Measurements from ENCODE around the gene DENR. TPM values are rescaled to one million over a fixed set of nuclear protein-coding genes. Genes with fewer than 3 reads are reported as not detected.
"Not testable (repeated sequence)": the region's sequence is repeated elsewhere in the genome, so short reads cannot be mapped to it uniquely, and the experiment has no call there.

DENR gene, protein sequence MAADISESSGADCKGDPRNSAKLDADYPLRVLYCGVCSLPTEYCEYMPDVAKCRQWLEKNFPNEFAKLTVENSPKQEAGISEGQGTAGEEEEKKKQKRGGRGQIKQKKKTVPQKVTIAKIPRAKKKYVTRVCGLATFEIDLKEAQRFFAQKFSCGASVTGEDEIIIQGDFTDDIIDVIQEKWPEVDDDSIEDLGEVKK
- total RNA-seq (10 to 100 TPM; 13.0 to 34.0 (median 27.7) TPM), polyA plus RNA-seq (10 to 100 TPM; 18.3 to 35.5 TPM)
- long read RNA-seq, donor 1, transcript DENR-203 (2 exons, 699 nt), result major isoform, 5 of 11 reads
- long read RNA-seq, donor 1, partial matches to known transcripts, result 2 of 11 reads
- long read RNA-seq, donor 1, other reads (novel, unspliced or antisense), result 4 of 11 reads
- long read RNA-seq, donor 2, partial matches to known transcripts, result 46 of 64 reads
- long read RNA-seq, donor 2, other reads (novel, unspliced or antisense), result 16 of 64 reads
- long read RNA-seq, donor 3, partial matches to known transcripts, result 1 of 10 reads
- long read RNA-seq, donor 3, other reads (novel, unspliced or antisense), result 9 of 10 reads

- H3K27ac ChIP-seq, result peak within 1 kb of the TSS; percentile 37 to 65
- TF ChIP-seq POLR2A (IDR thresholded peaks at IDR 0.05) (peak; percentile 46), EP300 (IDR thresholded peaks at IDR 0.05) (no peak)
- TF ChIP-seq, protein P1, sequence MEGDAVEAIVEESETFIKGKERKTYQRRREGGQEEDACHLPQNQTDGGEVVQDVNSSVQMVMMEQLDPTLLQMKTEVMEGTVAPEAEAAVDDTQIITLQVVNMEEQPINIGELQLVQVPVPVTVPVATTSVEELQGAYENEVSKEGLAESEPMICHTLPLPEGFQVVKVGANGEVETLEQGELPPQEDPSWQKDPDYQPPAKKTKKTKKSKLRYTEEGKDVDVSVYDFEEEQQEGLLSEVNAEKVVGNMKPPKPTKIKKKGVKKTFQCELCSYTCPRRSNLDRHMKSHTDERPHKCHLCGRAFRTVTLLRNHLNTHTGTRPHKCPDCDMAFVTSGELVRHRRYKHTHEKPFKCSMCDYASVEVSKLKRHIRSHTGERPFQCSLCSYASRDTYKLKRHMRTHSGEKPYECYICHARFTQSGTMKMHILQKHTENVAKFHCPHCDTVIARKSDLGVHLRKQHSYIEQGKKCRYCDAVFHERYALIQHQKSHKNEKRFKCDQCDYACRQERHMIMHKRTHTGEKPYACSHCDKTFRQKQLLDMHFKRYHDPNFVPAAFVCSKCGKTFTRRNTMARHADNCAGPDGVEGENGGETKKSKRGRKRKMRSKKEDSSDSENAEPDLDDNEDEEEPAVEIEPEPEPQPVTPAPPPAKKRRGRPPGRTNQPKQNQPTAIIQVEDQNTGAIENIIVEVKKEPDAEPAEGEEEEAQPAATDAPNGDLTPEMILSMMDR (IDR thresholded peaks at IDR 0.05), result peak; percentile 55 to 88 (median 57)
- peak within 1 kb of the TSS; percentile 69 for H3K4me3 ChIP-seq
- no peaks in the 10 kb centered on the region for H3K27me3 ChIP-seq
- whole genome bisulfite sequencing, 3 donors, result 0% methylated on average over 59 to 73 of the region's 73 CpGs
- no peaks in the 10 kb centered on the region for H3K4me1 ChIP-seq (ENCODE audit: insufficient read depth)
- H3K36me3 ChIP-seq, result no peaks in the 10 kb centered on the region
- no peaks in the 10 kb centered on the region for H3K9me3 ChIP-seq
- intact Hi-C loops (cut with DNase I), result loop anchor here in 1 of 4 donors (5.0 kb wide), 1 partner anchor 110 kb away; no protein-coding TSS in a partner anchor
- peak; percentile 97 to 100 (median 99) for DNase-seq
Measured at GRCh38 chr12:122752464-122753318, at the start of gene DENR. TSS of gene DENR (plus strand) at chr12:122752824. CDS start at chr12:122753702, 878 bp downstream.

DNA sequence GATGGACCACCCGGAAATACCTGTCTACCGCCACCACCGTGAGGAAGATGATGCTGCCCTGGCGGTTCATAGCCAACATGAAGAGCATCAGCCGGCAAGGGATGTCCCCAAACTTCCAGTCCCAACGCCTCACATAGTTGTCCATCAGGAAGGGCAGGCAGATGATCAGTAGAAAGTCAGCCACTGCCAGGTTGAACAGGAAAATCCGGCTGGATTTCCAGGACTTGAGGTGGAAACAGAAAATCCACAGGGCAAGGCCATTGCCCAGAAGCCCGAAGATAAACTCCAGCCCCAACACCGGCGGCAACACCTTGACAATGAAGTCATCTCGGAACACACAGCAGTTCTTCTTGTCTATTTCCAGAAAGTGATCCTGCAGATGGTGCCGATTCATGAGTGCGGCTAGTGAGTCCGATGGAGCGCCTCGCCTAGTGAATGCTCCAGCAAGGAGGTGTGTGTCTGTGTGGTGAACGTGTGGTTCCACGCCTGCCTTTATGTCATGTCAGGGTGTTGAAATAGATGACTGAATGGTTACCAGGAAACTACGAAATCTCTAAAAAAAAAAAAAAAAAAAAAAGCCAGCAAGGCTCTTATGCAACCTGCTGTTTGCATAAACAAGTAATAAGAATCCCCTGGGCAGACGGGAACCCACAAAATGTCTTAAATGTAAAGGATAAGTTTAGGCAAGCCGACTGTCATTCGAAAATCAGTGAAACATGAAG lies 49.6 kb upstream of the DENR start, which contains the start of gene HCAR2:
Gene HCAR2 (minus strand): TSS at position 468 of the 722 bp plus-strand sequence. CDS start 74 bp downstream, at position 394.
- H3K4me3 ChIP-seq; H3K27ac ChIP-seq; H3K36me3 ChIP-seq; intact Hi-C loops (cut with DNase I); DNase-seq; H3K27me3 ChIP-seq; H3K9me3 ChIP-seq; H3K4me1 ChIP-seq (ENCODE audit: insufficient read depth): not testable (repeated sequence)
- 90 to 92% (median 92%) methylated on average over 22 of the region's 22 CpGs for WGBS, 3 donors

DNA sequence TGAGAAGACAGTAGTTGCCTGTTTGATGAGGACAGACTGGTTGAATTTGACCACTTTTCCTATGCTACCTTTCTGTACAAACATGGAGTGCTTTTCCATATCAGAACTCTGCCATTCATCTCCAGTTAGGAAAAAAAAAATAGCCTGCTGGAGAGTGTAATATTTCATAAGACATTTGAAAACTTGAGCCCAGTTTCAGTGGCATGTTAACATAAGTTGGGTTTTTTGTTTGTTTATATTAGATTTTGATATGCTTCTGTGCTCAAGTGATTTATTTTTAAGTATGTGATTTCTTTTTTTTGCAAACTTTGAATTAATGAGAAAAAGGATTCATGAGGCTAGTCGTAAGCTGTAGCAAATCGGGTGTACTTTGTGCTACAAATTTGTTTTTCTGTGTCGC lies 48.8 kb upstream of the DENR start:
- WGBS, 3 donors, result 86 to 92% (median 89%) methylated on average over 3 of the region's 3 CpGs
- intact Hi-C loops (cut with DNase I); H3K4me1 ChIP-seq (ENCODE audit: insufficient read depth); DNase-seq; H3K27me3 ChIP-seq; H3K9me3 ChIP-seq; H3K36me3 ChIP-seq; H3K4me3 ChIP-seq; H3K27ac ChIP-seq: not testable (repeated sequence)

GRCh38 chr12:122709287-122709686 lies 43.3 kb upstream of the DENR start:
- DNase-seq; H3K36me3 ChIP-seq; H3K4me1 ChIP-seq (ENCODE audit: insufficient read depth); intact Hi-C loops (cut with DNase I); H3K9me3 ChIP-seq; H3K27me3 ChIP-seq; H3K4me3 ChIP-seq; H3K27ac ChIP-seq: not testable (repeated sequence)
- WGBS, 3 donors, result no CpG with 5 or more reads among the region's 3 CpGs

- intact Hi-C loops (cut with DNase I); H3K27ac ChIP-seq; H3K27me3 ChIP-seq; H3K9me3 ChIP-seq; DNase-seq; H3K36me3 ChIP-seq; H3K4me3 ChIP-seq; H3K4me1 ChIP-seq (ENCODE audit: insufficient read depth): not testable (repeated sequence)
- WGBS, 3 donors, result 64 to 71% (median 67%) methylated on average over 2 of the region's 2 CpGs
Measured at GRCh38 chr12:122710341-122710740, 42.3 kb upstream of the DENR start.

GRCh38 chr12:122711266-122711665 lies 41.4 kb upstream of the DENR start:
- H3K36me3 ChIP-seq; H3K9me3 ChIP-seq; H3K27me3 ChIP-seq; H3K4me3 ChIP-seq; H3K27ac ChIP-seq; DNase-seq; intact Hi-C loops (cut with DNase I); H3K4me1 ChIP-seq (ENCODE audit: insufficient read depth): not testable (repeated sequence)
- 81 to 84% (median 83%) methylated on average over 1 of the region's 1 CpG for WGBS, 3 donors

DNA sequence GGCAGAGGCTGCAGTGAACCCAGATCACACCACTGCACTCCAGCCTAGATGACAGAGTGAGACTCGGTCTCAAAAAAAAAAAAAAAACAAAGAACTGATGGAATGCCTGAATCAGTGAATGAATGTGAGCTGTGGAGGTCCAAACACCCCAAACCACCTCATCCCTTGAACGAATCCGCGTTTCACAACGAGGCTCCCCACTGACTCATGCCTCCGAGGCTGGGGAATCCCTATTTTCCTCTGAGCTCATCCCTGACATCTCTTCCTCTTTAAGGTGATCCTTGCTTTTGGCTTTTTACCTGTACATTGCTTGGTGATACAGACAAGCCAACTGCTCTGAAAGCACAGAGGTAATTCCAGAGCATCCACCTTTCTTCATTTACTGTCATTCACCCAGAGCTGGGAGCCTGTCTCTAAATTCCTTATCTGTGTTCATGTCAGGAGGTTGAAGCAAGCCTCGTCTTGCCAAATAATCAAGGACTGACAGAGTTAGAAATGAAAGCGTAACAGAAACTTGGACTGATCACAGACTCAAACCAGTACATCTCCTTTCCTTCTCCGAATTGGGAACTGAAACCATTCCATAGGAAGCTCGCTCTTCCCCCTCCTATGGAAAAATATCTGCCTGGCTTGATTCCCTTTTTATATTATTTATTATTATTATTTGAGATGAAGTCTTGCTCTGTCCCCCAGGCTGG lies 39.0 kb upstream of the DENR start:
- H3K4me1 ChIP-seq (ENCODE audit: insufficient read depth); DNase-seq; H3K27ac ChIP-seq; H3K9me3 ChIP-seq; H3K4me3 ChIP-seq; intact Hi-C loops (cut with DNase I); H3K36me3 ChIP-seq; H3K27me3 ChIP-seq: not testable (repeated sequence)
- WGBS, 3 donors, result 66 to 69% (median 68%) methylated on average over 3 to 4 of the region's 10 CpGs

DNA sequence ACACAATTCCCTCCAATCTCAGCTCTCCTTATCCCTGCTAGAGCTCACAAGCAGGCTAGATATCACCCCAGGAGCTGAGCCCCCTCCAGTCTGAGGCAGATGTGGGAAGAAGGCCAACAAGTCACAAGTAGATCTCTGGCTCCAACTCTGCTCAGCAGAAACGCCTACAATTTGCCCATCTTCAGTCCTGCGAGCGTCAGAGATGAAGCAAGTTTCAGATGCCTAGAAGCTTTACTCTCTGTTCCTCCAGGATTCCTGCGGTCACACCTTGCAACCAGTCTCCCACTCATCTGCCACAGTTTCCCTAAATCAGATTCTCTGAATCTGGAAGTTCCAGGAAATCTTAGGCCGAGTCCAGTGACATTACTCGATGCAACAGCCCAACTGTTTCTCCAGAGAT lies 37.4 kb upstream of the DENR start:
- H3K9me3 ChIP-seq; H3K4me1 ChIP-seq (ENCODE audit: insufficient read depth); H3K4me3 ChIP-seq; DNase-seq; H3K36me3 ChIP-seq; H3K27ac ChIP-seq; H3K27me3 ChIP-seq; intact Hi-C loops (cut with DNase I): not testable (repeated sequence)
- WGBS, 3 donors, result 56 to 80% (median 70%) methylated on average over 6 of the region's 6 CpGs

- H3K9me3 ChIP-seq; H3K27me3 ChIP-seq; H3K4me1 ChIP-seq (ENCODE audit: insufficient read depth); DNase-seq; H3K27ac ChIP-seq; intact Hi-C loops (cut with DNase I); H3K36me3 ChIP-seq; H3K4me3 ChIP-seq: not testable (repeated sequence)
- 88 to 90% (median 90%) methylated on average over 10 of the region's 10 CpGs for WGBS, 3 donors
Measured at GRCh38 chr12:122716658-122717057, 36.0 kb upstream of the DENR start, which contains the start of gene HCAR3. TSS of gene HCAR3 (minus strand) at chr12:122716811. CDS start at chr12:122716737, 74 bp downstream.

Measured in ovary (tissue), 10 donors.